ENCODE measurements around the gene PTPN11. TPM values are rescaled to one million over a fixed set of nuclear protein-coding genes. Genes with fewer than 3 reads are reported as not detected.

PTPN11 gene
- total RNA-seq, 1 experiment from 2014 or later: 153 TPM

DNA sequence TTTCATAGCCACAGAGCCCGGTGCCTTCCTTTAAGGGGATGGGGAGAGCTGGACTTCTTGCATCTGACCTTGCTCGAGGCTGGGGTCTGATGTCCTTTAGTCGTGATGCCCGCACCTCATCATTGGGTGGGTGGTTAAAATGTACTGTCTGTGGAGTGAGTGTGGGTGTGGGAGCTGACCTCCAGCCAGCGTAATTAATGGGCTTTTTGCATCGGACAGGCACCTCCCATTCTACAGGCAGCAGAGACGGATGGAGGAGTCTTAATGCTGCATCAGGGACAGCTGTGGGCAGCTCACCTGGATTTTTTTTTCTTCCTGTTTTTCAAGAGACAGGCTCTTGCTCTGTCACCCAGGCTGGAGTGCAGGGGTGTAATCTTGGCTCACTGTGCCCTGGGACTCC lies 114.8 kb downstream of the PTPN11 start:
- Mint-ChIP-seq H3K27ac (ENCODE audit: unreplicated experiment) (no peak overlapping the region), H3K4me1 (ENCODE audit: low read depth, unreplicated experiment) (peaks cover 14% of the 10 kb centered on the region), H3K4me3 (ENCODE audit: unreplicated experiment) (no peak overlapping the region), H3K9me3 (ENCODE audit: unreplicated experiment) (no peaks in the 10 kb centered on the region), H3K27me3 (ENCODE audit: insufficient read depth, unreplicated experiment) (peaks cover 6% of the 10 kb centered on the region), H3K36me3 (ENCODE audit: insufficient read depth, unreplicated experiment) (no peaks in the 10 kb centered on the region)
- no peaks in the 10 kb centered on the region for H3K36me3 ChIP-seq (ENCODE audit: control insufficient read depth, insufficient read depth, low read length)
- POLR2A ChIA-PET: no interaction called here
- no peaks in the 10 kb centered on the region for H3K27me3 ChIP-seq (replicated peaks; ENCODE audit: control insufficient read depth, insufficient read depth, low read length)
- no peaks in the 10 kb centered on the region for H3K4me1 ChIP-seq
- CTCF ChIA-PET: no interaction called here
- TF ChIP-seq CTCF (IDR thresholded peaks at IDR 0.05; ENCODE audit: insufficient read depth in 1 of 2, low read depth in 1 of 2, low read length in 1 of 2, severe bottlenecking in 1 of 2, unreplicated experiment in 1 of 2): no peak
- intact Hi-C loops (cut with micrococcal nuclease; ENCODE audit: unreplicated experiment): no loop called here
- H3K9me3 ChIP-seq: no peaks in the 10 kb centered on the region
- no peak for DNase-seq
- H3K4me3 ChIP-seq (ENCODE audit: low read depth, low read length): no peak overlapping the region
- BruUV-seq (replicated peaks): no TSS peak

GRCh38 chr12:112535017-112535416 lies 116.3 kb downstream of the PTPN11 start:
- no peaks in the 10 kb centered on the region for H3K27me3 ChIP-seq (replicated peaks; ENCODE audit: control insufficient read depth, insufficient read depth, low read length)
- no peak overlapping the region for H3K4me3 Mint-ChIP-seq (ENCODE audit: unreplicated experiment)
- intact Hi-C loops (cut with micrococcal nuclease; ENCODE audit: unreplicated experiment): no loop called here
- no peak for TF ChIP-seq CTCF (IDR thresholded peaks at IDR 0.05; ENCODE audit: insufficient read depth in 1 of 2, low read depth in 1 of 2, low read length in 1 of 2, severe bottlenecking in 1 of 2, unreplicated experiment in 1 of 2)
- no peak overlapping the region for H3K27ac Mint-ChIP-seq (ENCODE audit: unreplicated experiment)
- DNase-seq: no peak
- peaks cover 6% of the 10 kb centered on the region for H3K27me3 Mint-ChIP-seq (ENCODE audit: insufficient read depth, unreplicated experiment)
- CTCF ChIA-PET: interaction anchor here (0.5 kb wide), 1 partner anchor 35 kb away, joined by 3 read pairs; no protein-coding TSS in a partner anchor
- POLR2A ChIA-PET: no interaction called here
- no TSS peak for BruUV-seq (replicated peaks)
- no peaks in the 10 kb centered on the region for H3K36me3 Mint-ChIP-seq (ENCODE audit: insufficient read depth, unreplicated experiment)
- H3K9me3 ChIP-seq: no peaks in the 10 kb centered on the region
- H3K36me3 ChIP-seq (ENCODE audit: control insufficient read depth, insufficient read depth, low read length): no peaks in the 10 kb centered on the region
- H3K4me3 ChIP-seq (ENCODE audit: low read depth, low read length): no peak overlapping the region
- H3K4me1 Mint-ChIP-seq (ENCODE audit: low read depth, unreplicated experiment): peaks cover 14% of the 10 kb centered on the region
- no peaks in the 10 kb centered on the region for H3K9me3 Mint-ChIP-seq (ENCODE audit: unreplicated experiment)
- H3K4me1 ChIP-seq: no peaks in the 10 kb centered on the region

DNA sequence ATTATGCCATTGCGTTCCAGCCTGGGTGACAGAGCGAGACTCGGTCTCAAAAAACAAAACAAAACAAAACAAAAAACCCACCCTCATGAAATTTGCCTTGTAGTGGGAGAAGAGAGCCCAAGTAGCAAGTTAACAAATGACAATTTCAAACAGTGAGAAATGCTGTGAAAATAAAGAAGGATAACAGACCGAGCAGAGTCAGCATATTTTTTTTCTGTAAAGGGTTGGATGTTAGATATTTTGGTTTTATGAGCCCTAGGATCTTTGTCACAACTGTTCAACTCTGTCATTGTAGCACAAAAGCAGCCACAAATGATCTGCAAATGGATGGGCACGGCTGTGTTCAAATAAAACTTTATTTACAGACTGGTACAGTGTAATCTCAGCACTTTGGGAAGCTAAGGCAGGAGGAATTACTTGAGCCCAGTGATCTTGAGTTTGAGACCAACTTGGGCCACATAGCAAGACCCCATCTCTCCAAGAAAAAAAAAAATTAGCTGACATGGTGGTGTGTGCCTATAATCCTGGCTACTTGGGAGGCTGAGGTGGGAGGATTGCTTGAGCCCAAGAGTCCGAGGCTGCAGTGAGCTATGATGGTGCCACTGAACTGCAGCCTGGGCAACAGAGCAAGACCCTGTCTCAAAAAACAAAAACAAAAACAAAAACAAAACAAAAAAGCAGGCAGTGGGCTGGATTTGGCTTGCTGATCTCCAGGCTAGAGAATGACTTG lies 117.1 kb downstream of the PTPN11 start:
- Mint-ChIP-seq H3K9me3 (ENCODE audit: unreplicated experiment) (no peaks in the 10 kb centered on the region), H3K27ac (ENCODE audit: unreplicated experiment) (no peak overlapping the region)
- no TSS peak for BruUV-seq (replicated peaks)

More for the DNA sequence above, 117.1 kb downstream of the PTPN11 start:
- no peak for TF ChIP-seq CTCF (IDR thresholded peaks at IDR 0.05; ENCODE audit: insufficient read depth in 1 of 2, low read depth in 1 of 2, low read length in 1 of 2, severe bottlenecking in 1 of 2, unreplicated experiment in 1 of 2)
- CTCF ChIA-PET: no interaction called here
- Mint-ChIP-seq H3K4me1 (ENCODE audit: low read depth, unreplicated experiment) (peaks cover 14% of the 10 kb centered on the region), H3K36me3 (ENCODE audit: insufficient read depth, unreplicated experiment) (no peaks in the 10 kb centered on the region), H3K27me3 (ENCODE audit: insufficient read depth, unreplicated experiment) (peaks cover 6% of the 10 kb centered on the region), H3K4me3 (ENCODE audit: unreplicated experiment) (no peak overlapping the region)
- Histone ChIP-seq H3K36me3 (ENCODE audit: control insufficient read depth, insufficient read depth, low read length) (no peaks in the 10 kb centered on the region), H3K27me3 (replicated peaks; ENCODE audit: control insufficient read depth, insufficient read depth, low read length) (no peaks in the 10 kb centered on the region), H3K4me3 (ENCODE audit: low read depth, low read length) (no peak overlapping the region), H3K9me3 (no peaks in the 10 kb centered on the region), H3K4me1 (no peaks in the 10 kb centered on the region)
- POLR2A ChIA-PET: no interaction called here
- no peak for DNase-seq
- intact Hi-C loops (cut with micrococcal nuclease; ENCODE audit: unreplicated experiment): no loop called here
